Endothelial cell (in vitro differentiated cells): ENCODE measurements around the gene DIP2C. TPM values are rescaled to one million over a fixed set of nuclear protein-coding genes. Genes with fewer than 3 reads are reported as not detected.

ENCODE experiments used
- DNase-seq: peaks from one replicate; pipeline ENCODE4 v3.0.0; 2021; ENCODE audit warnings: low spot score
- H3K27ac Mint-ChIP-seq: one replicate; pipeline ENCODE4 v1.8.0; 2021; ENCODE audit warnings: mixed read lengths, inconsistent platforms; ENCODE audit not compliant: unreplicated experiment
- H3K27me3 Mint-ChIP-seq: one replicate; pipeline ENCODE4 v1.8.0; 2021; ENCODE audit warnings: mild to moderate bottlenecking, moderate library complexity, mixed read lengths, inconsistent platforms; ENCODE audit not compliant: unreplicated experiment
- H3K36me3 Mint-ChIP-seq: one replicate; pipeline ENCODE4 v1.8.0; 2021; ENCODE audit warnings: mild to moderate bottlenecking, low read depth, mixed read lengths, inconsistent platforms; ENCODE audit not compliant: unreplicated experiment
- H3K4me1 Mint-ChIP-seq: one replicate; pipeline ENCODE4 v1.8.0; 2021; ENCODE audit warnings: mild to moderate bottlenecking, mixed read lengths, inconsistent platforms; ENCODE audit not compliant: unreplicated experiment
- H3K4me3 Mint-ChIP-seq: one replicate; pipeline ENCODE4 v1.8.0; 2021; ENCODE audit warnings: mild to moderate bottlenecking, mixed read lengths, inconsistent platforms; ENCODE audit not compliant: unreplicated experiment
- H3K9me3 Mint-ChIP-seq: one replicate; pipeline ENCODE4 v1.8.0; 2021; ENCODE audit warnings: mixed read lengths, inconsistent platforms; ENCODE audit not compliant: unreplicated experiment
- CTCF ChIP-seq: fragments of 200-600 bp; sonication (generic); IDR thresholded peaks from one replicate; pipeline ENCODE4 v1.5.0; 2021; ENCODE audit warnings: antibody characterized with exemption; ENCODE audit not compliant: unreplicated experiment
- total RNA-seq: library from RNA; stranded (reverse); fragmentation: NEBNext Ultra II Directional; extraction: Animal tissue kit (Norgen Biotek cat#: 25700); gene quantifications from one replicate; pipeline ENCODE4 v1.2.1, GENCODE V29; 2021; ENCODE audit not compliant: unreplicated experiment

The DIP2C gene
- total RNA-seq, 1 donor from 2014 or later = 13.1 TPM

GRCh38 chr10:469947-470338 is 219.5 kb downstream of the DIP2C start:
- peaks cover 8% of the 10 kb centered on the region for H3K4me1 Mint-ChIP-seq
- H3K36me3 Mint-ChIP-seq = peaks cover 17% of the 10 kb centered on the region
- H3K27ac Mint-ChIP-seq = peak overlapping the region; percentile 30

DNA sequence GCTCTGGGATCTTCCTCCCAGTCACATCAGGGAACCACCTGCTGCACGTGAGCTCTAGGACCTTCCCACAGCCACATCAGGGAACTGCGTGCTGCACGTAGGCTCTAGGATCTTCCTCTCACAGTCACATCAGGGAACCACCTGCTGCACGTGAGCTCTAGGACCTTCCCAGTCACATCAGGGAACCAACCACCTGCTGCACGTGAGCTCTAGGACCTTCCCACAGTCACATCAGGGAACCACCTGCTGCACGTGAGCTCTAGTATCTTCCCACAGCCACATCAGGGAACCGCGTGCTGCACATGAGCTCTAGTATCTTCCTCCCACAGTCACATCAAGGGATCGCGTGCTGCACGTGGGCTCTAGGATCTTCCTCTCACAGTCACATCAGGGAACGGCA is 229.7 kb downstream of the DIP2C start:
- Mint-ChIP-seq H3K27ac (no peak overlapping the region), H3K4me3 (peak overlapping the region; percentile 3), H3K4me1 (peaks cover 20% of the 10 kb centered on the region), H3K9me3 (no peaks in the 10 kb centered on the region), H3K36me3 (peaks cover 31% of the 10 kb centered on the region), H3K27me3 (peaks cover 10% of the 10 kb centered on the region)
- TF ChIP-seq CTCF = no peak
- no peak for DNase-seq

More at GRCh38 chr10:469947-470338, 219.5 kb downstream of the DIP2C start:
- no peak for DNase-seq
- Mint-ChIP-seq H3K4me3 (peak overlapping the region; percentile 14), H3K27me3 (peaks cover 4% of the 10 kb centered on the region), H3K9me3 (no peaks in the 10 kb centered on the region)
- TF ChIP-seq CTCF = no peak

- Mint-ChIP-seq H3K27me3 (peaks cover 10% of the 10 kb centered on the region), H3K4me1 (peaks cover 19% of the 10 kb centered on the region), H3K36me3 (peaks cover 27% of the 10 kb centered on the region), H3K9me3 (no peaks in the 10 kb centered on the region), H3K4me3 (no peak overlapping the region), H3K27ac (peak overlapping the region; percentile 80)
- no peak for TF ChIP-seq CTCF
- peak; percentile 50 for DNase-seq
Measured at GRCh38 chr10:458421-458851, 231.0 kb downstream of the DIP2C start.

- Mint-ChIP-seq H3K4me3 (no peak overlapping the region), H3K27ac (peak overlapping the region; percentile 10), H3K27me3 (peaks cover 14% of the 10 kb centered on the region), H3K9me3 (no peaks in the 10 kb centered on the region), H3K36me3 (peaks cover 20% of the 10 kb centered on the region), H3K4me1 (peaks cover 27% of the 10 kb centered on the region)
- TF ChIP-seq CTCF = no peak
- no peak for DNase-seq
Measured at GRCh38 chr10:456486-456885, 233.0 kb downstream of the DIP2C start.

DNA sequence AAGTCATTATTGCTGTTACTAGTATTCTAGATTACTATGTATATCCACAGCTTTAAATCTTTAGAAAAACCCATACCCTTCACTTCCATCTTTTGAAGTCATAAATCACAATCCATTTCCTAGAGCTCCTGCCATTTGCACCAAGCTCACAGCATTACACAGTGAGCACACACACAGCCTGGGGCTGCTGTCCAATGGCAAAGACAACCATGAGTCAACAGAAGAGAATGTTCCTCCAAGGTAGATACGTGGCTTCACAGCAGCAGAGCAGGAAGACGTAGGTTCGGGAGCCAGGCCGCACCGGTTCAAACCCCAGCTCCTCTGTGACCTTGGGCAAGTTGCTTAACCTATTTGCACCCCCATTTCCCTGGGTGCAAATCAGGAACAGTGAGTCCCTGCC is 234.6 kb downstream of the DIP2C start:
- H3K27me3 Mint-ChIP-seq = peaks cover 14% of the 10 kb centered on the region
- peaks cover 14% of the 10 kb centered on the region for H3K36me3 Mint-ChIP-seq
- no peaks in the 10 kb centered on the region for H3K9me3 Mint-ChIP-seq
- peak overlapping the region; percentile 26 for H3K4me3 Mint-ChIP-seq
- no peak for TF ChIP-seq CTCF
- H3K4me1 Mint-ChIP-seq = peaks cover 40% of the 10 kb centered on the region
- DNase-seq = no peak
- peak overlapping the region; percentile 48 for H3K27ac Mint-ChIP-seq
